ENCODE measurements around the gene TMEM39B.
"Not testable (repeated sequence)": the region's sequence is repeated elsewhere in the genome, so short reads cannot be mapped to it uniquely, and the experiment has no call there.

Gene TMEM39B

GRCh38 chr1:32072622-32073298, at the start of gene TMEM39B:
TSS of gene TMEM39B (plus strand) at chr1:32072939. CDS start at chr1:32073048, 109 bp downstream.
- DNase-seq: peak; percentile 97

- no peak for DNase-seq
These were observed 49.4 kb upstream of the TMEM39B start for GRCh38 chr1:32023351-32023750.

DNA sequence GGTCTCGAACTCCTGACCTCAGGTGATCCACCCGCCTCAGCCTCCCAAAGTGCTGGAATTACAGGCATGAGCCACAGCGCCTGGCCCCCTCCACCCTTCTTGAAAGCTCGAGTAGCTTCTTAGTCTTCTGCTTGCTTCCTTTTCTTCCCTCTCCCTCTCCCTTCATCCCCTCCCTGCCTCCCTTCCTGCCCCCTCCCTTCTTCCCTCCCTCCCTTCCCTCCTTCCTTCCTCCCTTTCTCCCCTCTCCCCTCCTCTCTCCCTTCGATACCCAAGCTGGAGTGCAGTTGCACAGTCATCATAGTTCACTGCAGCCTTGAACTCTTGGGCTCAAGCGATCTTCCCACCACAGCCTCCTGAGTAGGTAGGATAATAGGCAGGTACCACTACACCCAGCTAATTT, 47.2 kb upstream of the TMEM39B start:
- no peak for DNase-seq

DNA sequence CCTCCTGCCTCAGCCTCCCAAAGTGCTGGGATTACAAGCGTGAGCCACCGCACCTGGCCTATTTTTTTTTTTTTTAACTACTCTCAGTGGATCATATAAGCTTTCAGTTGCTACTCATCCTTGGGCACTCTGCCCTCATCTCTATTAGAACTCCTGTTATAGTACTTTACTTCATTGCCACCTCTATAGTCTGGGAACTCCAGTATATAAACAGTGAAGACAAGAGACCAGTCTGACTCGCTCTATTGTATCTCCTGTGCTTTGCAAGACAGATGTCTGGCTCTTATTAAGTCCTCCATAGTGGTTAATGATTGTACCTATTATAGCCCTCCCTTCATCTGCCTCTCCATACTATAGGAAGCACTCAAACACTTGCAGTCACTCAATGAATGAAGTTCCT, 44.0 kb upstream of the TMEM39B start:
- DNase-seq: no peak

DNA sequence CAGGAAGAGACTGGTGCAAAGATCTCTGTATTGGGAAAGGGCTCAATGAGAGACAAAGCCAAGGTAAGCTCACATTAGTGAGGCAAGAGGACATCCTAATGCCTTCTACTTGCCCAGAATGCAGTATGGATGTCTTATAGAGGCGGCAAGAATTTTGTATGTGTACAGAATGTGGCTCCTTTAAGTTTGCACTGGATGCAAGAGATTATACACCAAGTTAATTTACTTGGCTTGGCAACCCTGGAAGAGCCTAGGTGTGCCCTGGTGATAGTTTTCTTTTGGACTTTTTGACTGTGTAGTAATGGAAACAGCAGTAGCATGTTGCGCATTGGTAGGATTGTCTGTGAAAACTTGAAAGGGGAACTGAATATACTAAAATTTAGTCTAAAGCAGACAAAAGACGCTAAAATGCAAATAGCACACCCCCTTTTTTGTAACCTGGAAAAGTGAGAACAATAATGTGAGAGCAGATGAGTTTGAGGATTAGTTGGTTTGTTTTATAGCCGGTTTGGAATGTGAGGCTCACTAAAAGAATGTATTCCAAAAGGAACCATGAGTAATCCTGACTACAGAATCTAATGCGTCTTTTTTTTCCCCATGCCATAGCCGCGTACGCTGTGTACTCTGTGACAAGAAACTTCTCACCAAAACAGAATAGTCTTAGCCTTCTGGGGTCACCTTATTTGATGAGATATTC, 41.0 kb upstream of the TMEM39B start:
- DNase-seq: no peak

DNA sequence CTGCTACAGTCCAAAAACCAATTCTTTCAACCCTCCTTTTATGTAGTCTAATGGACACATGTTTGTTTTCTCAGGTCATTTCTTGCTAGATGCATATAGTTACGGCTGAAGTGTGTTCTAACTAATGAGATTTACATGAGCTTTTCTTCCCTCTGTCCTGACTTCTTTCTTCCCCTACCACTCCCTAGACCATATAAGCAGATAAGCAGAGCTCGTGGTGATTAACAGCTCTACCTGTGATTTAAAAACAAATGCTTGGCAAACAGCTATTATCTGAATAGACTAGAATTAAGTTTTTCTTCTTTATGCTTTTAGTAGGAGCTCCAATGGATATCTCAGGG, 40.5 kb upstream of the TMEM39B start:
- no peak for DNase-seq

DNA sequence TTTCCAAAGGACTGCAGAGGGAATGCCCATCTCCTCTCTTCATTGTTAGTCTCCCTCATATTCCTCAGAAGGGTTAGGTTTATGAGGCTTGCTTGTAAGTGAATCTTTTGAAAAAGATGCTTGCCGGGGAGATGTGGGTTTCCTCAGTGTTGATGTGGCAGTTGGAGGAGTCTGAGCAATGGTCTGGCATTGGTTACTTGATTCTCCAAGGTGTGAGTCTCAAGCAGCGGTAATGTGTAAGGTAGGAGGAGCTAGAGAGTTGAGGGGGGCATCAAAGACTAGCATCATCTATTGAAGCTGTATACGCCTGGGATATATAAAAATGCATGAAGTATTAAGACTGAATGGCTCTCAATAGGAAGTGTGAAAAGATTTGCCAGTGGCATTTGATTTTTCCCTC, 37.6 kb upstream of the TMEM39B start:
- DNase-seq: no peak

DNA sequence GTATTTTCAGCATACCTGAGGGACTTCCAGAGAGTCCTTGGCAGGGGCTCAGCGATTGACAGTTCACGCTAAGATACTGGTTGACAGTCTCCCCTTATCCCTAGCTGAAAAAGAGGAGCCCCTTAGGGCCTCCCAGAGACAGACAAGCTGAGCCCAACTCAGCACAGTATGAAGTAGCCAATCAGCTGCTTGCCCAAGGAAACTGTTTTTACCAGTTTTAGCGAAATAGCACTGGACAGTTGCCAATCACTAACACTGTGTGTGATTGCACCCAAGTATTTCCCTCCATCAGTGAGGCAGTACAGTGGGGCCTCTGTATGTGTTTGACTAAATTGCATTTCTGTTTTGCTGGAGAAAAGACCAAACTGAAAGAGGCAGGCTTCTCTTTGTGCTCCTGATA, 32.0 kb upstream of the TMEM39B start:
- no peak for DNase-seq

DNA sequence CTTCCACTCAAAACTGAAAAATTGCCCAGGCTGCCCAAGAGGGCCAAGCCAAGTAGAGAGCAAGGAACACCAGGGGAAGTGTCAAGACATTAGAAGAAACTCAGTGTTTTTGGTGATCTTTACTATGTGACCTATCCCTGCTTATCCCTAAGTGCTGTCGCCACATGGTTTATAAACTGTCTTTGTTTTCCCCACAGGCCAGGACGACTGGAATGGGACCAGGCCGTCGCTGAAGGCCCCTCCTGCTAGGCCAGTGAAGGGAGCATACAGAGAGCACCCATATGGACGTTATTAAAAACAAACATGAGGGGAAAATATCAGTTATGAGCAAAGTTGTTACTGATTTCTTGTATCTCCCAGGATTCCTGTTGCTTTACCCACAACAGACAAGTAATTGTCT, 30.4 kb upstream of the TMEM39B start:
- no peak for DNase-seq

DNA sequence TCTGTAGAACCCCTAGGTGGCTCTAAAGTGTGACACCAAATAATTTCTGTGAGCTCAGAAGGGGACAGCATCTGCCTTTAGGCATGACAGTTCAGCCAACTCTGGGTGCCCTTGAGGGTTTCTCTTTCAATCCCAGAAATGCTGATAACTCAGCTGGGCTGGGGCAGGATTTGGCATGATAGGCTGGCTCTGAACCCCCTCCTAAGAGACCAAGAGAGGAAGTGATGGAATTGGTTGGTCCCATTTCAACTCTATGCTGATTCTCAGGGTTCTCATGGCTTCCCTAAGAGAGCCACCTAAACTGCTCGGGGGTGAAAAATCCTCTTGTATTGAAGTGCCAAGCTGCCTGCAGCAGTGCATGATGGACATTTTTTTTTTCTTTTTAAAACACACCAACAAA, 28.5 kb upstream of the TMEM39B start:
- DNase-seq: no peak

- no peak for DNase-seq
These were observed 27.0 kb upstream of the TMEM39B start for GRCh38 chr1:32045772-32046171.

- DNase-seq: no peak
These were observed 25.0 kb upstream of the TMEM39B start for GRCh38 chr1:32047701-32048100.

DNA sequence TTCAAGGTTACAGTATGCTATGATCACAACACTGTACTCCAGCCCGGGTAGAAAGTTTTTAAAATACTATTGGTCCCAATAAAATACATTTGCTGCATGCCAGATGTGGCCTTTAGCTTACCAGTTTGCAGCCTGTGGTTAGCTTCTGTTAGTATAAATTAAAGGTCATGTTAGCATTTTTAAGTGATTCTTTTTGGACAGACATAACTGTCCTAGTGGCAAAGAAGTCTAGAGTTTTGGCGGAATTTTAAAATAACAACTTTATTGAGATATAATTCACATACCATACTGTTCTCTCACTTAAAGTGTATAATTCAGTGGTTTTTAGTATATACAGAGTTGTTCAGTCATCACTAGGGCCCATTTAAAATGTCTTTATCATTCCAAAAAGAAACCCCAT, 24.3 kb upstream of the TMEM39B start:
- DNase-seq: no peak

GRCh38 chr1:32051706-32052105, 21.0 kb upstream of the TMEM39B start:
- DNase-seq: no peak

- no peak for DNase-seq
These were observed 19.9 kb upstream of the TMEM39B start for GRCh38 chr1:32052887-32053286.

GRCh38 chr1:32055416-32055815, 17.3 kb upstream of the TMEM39B start:
- DNase-seq: no peak

DNA sequence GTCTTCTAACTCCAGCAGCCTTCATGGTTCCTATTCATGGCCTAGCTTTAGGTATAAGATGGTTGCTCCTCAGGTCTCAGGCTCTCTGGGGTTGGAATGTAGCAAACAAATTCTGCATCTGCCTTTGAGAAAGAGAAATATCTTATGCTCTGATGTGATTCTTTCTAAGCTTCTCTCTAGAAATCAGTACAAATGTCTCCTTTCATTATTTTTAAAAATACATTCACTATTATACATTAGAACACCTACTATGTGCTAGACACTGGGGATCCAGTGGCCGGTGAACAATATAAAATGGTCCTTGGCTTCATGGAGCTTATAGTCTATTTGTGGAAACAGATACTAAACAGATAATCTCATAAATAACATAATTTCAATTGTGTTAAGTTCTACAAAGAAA, 16.1 kb upstream of the TMEM39B start:
- DNase-seq: no peak

DNA sequence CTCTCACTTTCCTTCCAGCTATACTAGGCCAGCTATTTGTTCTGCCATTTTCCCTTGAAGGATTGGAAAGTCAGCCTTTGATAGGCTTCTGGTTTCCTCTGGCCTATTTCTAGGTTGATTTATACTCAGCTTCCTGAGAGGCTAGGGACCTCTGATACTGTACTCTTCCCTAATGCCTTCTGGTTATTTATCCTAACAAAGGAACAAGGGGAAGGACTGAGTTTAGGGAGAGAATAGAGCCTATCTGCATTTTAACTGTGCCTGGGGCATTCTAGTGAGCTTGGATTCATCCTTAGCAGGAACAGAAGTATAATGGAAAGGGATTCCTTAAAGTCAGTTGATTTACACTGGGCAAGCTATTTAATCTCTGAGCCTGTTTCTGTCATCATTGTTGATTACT, 11.8 kb upstream of the TMEM39B start:
- no peak for DNase-seq

DNA sequence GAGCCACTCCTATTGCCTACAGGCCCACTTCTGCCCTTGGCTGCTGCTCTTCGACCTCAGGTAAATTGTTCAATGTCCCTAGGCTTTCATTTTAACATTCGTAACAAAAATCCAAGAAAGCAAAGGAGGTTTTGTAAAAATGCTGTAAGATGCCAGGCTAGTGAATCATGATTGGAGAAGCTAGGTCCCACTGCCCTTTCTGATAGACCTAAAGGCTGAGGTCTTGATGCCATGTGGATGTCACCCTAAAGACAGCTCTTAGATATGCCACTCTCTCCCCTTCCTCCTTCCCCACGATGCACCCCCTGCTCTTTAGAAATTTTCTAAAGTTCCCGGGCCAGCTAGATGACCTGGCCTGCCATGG, 9.9 kb upstream of the TMEM39B start:
- DNase-seq: no peak

- no peak for DNase-seq
These were observed 9.5 kb upstream of the TMEM39B start for GRCh38 chr1:32063261-32063681.

GRCh38 chr1:32065613-32066488, 6.9 kb upstream of the TMEM39B start:
- not testable (repeated sequence) for DNase-seq

GRCh38 chr1:32066489-32066873, 6.3 kb upstream of the TMEM39B start:
- DNase-seq: no peak

DNA sequence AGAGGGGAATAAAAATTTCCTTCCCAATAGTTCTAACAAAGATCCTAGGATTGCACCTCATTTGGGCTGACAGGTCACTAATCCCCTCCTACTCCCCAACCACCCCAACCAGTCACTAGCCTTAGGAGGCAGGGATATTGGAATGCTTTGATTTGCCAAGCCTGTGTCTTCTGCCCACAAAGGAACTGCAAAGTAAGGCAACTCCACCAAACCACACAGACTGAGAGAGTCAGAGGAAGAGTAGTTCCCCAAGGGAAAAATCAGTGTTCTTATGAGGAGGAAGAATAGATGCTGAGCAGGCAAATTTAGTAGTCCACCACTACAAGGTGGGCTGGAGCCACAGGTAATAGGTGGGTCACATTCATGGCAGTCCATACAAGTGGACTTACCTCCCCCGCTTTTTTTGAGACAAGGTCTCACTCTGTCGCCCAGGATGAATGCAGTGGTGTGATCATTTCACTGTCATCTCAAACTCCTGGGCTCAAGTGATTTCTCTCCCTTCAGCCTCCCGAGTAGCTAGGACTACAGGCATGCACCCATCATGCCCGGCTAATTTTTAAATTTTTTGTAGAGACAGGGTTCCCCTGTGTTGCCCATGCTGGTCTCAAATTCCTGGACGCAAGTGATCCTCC, 3.7 kb upstream of the TMEM39B start:
- no peak for DNase-seq
